DMS153 (cell line): ENCODE results near the gene CDH15.
"Not testable (repeated sequence)": the region's sequence is repeated elsewhere in the genome, so short reads cannot be mapped to it uniquely, and the experiment has no call there.

Experiments
- DNase-seq: peaks from one replicate; lab custom pipeline; 2025; lab: John Stamatoyannopoulos, UW

The CDH15 gene

GRCh38 chr16:89155851-89156739 is 15.5 kb upstream of the CDH15 start:
- no peak for DNase-seq

GRCh38 chr16:89156740-89157645 is 14.6 kb upstream of the CDH15 start:
- no peak for DNase-seq

GRCh38 chr16:89157778-89158177 is 13.8 kb upstream of the CDH15 start:
- DNase-seq = no peak

- DNase-seq = no peak
These were observed 12.3 kb upstream of the CDH15 start for GRCh38 chr16:89159066-89159849.

- no peak for DNase-seq
These were observed 11.6 kb upstream of the CDH15 start for GRCh38 chr16:89159850-89160354.

GRCh38 chr16:89160977-89161701 is 10.4 kb upstream of the CDH15 start:
- DNase-seq = no peak

GRCh38 chr16:89161763-89162713 is 9.5 kb upstream of the CDH15 start:
- no peak for DNase-seq

GRCh38 chr16:89163297-89163696 is 8.3 kb upstream of the CDH15 start:
- DNase-seq = no peak

GRCh38 chr16:89164436-89164835 is 7.1 kb upstream of the CDH15 start:
- no peak for DNase-seq

GRCh38 chr16:89164847-89165680 is 6.5 kb upstream of the CDH15 start:
- no peak for DNase-seq

- not testable (repeated sequence) for DNase-seq
These were observed 5.9 kb upstream of the CDH15 start for GRCh38 chr16:89165681-89165979.

- no peak for DNase-seq
These were observed 4.7 kb upstream of the CDH15 start for GRCh38 chr16:89166696-89167424.

GRCh38 chr16:89167425-89167941 is 4.1 kb upstream of the CDH15 start:
- peak; percentile 75 for DNase-seq

- no peak for DNase-seq
These were observed 3.0 kb upstream of the CDH15 start for GRCh38 chr16:89168381-89169189.

GRCh38 chr16:89169778-89170177 is 1.8 kb upstream of the CDH15 start:
- no peak for DNase-seq

- peak; percentile 60 for DNase-seq
These were observed 967 bp upstream of the CDH15 start for GRCh38 chr16:89170346-89171215.

- no peak for DNase-seq
These were observed 601 bp downstream of the CDH15 start for GRCh38 chr16:89172171-89172527.
